Naive B cell (primary cell): Measurements from ENCODE around the gene LTBP3. TPM values are rescaled to one million over a fixed set of nuclear protein-coding genes. Genes with fewer than 3 reads are reported as not detected.
A peak's percentile ranks its signal among the peaks of the same experiment; 100 is the strongest.

Experiments
- ATAC-seq, 2 donors: fragments of 150-1000 bp; cut with Tn5 transposase; 2 replicates each; pipeline ENCODE4 v1.10.0; 2021; ENCODE audit warnings: low read depth in 2 of 2, mild to moderate bottlenecking in 2 of 2, moderate library complexity in 2 of 2
- DNase-seq: peaks from one replicate; pipeline ENCODE4 v3.0.0; 2022
- H3K27ac Mint-ChIP-seq, 6 donors: one replicate each; pipeline ENCODE4 v1.8.0; 2020 to 2022; ENCODE audit warnings: mild to moderate bottlenecking in 6 of 6, mixed read lengths in 6 of 6, moderate library complexity in 5 of 6, inconsistent platforms in 2 of 6
- H3K27me3 Mint-ChIP-seq, 3 donors: one replicate each; pipeline ENCODE4 v1.8.0; 2021 to 2022; ENCODE audit warnings: mixed read lengths in 3 of 3, mild to moderate bottlenecking in 1 of 3
- H3K36me3 Mint-ChIP-seq, 2 donors: one replicate each; pipeline ENCODE4 v1.8.0; 2020 to 2022; ENCODE audit warnings: mixed read lengths in 2 of 2, inconsistent platforms in 1 of 2, mild to moderate bottlenecking in 1 of 2
- H3K4me1 Mint-ChIP-seq, 3 donors: one replicate each; pipeline ENCODE4 v1.8.0; 2020 to 2022; ENCODE audit warnings: mixed read lengths in 3 of 3, inconsistent platforms in 1 of 3, mild to moderate bottlenecking in 1 of 3, moderate library complexity in 1 of 3
- H3K4me3 Mint-ChIP-seq, 8 donors: one replicate each; pipeline ENCODE4 v1.8.0; 2020 to 2022; ENCODE audit warnings: mild to moderate bottlenecking in 8 of 8, mixed read lengths in 8 of 8, moderate library complexity in 8 of 8, inconsistent platforms in 2 of 8
- H3K9me3 Mint-ChIP-seq, 7 donors: one replicate each; pipeline ENCODE4 v1.8.0; 2020 to 2022; ENCODE audit warnings: mixed read lengths in 7 of 7, mild to moderate bottlenecking in 5 of 7, inconsistent platforms in 2 of 7, moderate library complexity in 1 of 7
- polyA plus RNA-seq, 6 donors: library from polyadenylated mRNA; unstranded; fragments of 300-500 nt; fragmentation: Illumina TruSeq; gene quantifications; one replicate each; pipeline ENCODE4 v1.2.3, GENCODE V29; 2021; ENCODE audit warnings: low read depth in 6 of 6

LTBP3 gene
- polyA plus RNA-seq, 6 donors from 2014 or later: 12.5 to 40.5 (median 23.0) TPM

- ATAC-seq: peak; percentile 84 to 85
- Mint-ChIP-seq H3K27me3 (no peaks in the 10 kb centered on the region), H3K27ac (peak overlapping the region; percentile 52 to 93 (median 84)), H3K9me3 (peaks cover 0 to 1% (median 0%) of the 10 kb centered on the region in 7 donors), H3K4me1 (peaks cover 57 to 63% (median 62%) of the 10 kb centered on the region in 3 donors), H3K36me3 (no peaks in the 10 kb centered on the region), H3K4me3 (peak overlapping the region; percentile 2 to 80 (median 62))
- DNase-seq: peak; percentile 81
Observed at GRCh38 chr11:65551572-65552387, 6.4 kb downstream of the LTBP3 start.

GRCh38 chr11:65549096-65549495 lies 9.1 kb downstream of the LTBP3 start:
- Mint-ChIP-seq H3K27me3 (no peaks in the 10 kb centered on the region), H3K4me3 (peak overlapping the region in 6 of 8 donors; percentile 8 to 86 (median 74)), H3K9me3 (peaks cover 0 to 1% (median 0%) of the 10 kb centered on the region in 7 donors)

GRCh38 chr11:65548395-65548794 lies 9.8 kb downstream of the LTBP3 start:
- Mint-ChIP-seq H3K4me1 (peaks cover 69 to 71% (median 70%) of the 10 kb centered on the region in 3 donors), H3K4me3 (peak overlapping the region; percentile 30 to 86 (median 71)), H3K27ac (peak overlapping the region in 4 of 6 donors; percentile 60 to 97 (median 90)), H3K9me3 (peaks cover 0 to 1% (median 0%) of the 10 kb centered on the region in 7 donors), H3K27me3 (no peaks in the 10 kb centered on the region), H3K36me3 (no peaks in the 10 kb centered on the region)
- no peak for ATAC-seq
- no peak for DNase-seq

More at GRCh38 chr11:65549096-65549495, 9.1 kb downstream of the LTBP3 start:
- no peaks in the 10 kb centered on the region for H3K36me3 Mint-ChIP-seq
- ATAC-seq (no peak), DNase-seq (no peak)
- peak overlapping the region in 3 of 6 donors; percentile 33 to 97 (median 82) for H3K27ac Mint-ChIP-seq
- H3K4me1 Mint-ChIP-seq: peaks cover 63 to 66% (median 65%) of the 10 kb centered on the region in 3 donors

GRCh38 chr11:65547446-65548125 lies 10.6 kb downstream of the LTBP3 start:
- DNase-seq (no peak), ATAC-seq (no peak)
- H3K4me3 Mint-ChIP-seq: peak overlapping the region in 7 of 8 donors; percentile 51 to 93 (median 82)
- peak overlapping the region in 4 of 6 donors; percentile 54 to 99 (median 92) for H3K27ac Mint-ChIP-seq
- H3K9me3 Mint-ChIP-seq: peaks cover 0 to 1% (median 0%) of the 10 kb centered on the region in 7 donors
- H3K36me3 Mint-ChIP-seq: no peaks in the 10 kb centered on the region
- peaks cover 67 to 76% (median 70%) of the 10 kb centered on the region in 3 donors for H3K4me1 Mint-ChIP-seq
- H3K27me3 Mint-ChIP-seq: no peaks in the 10 kb centered on the region

- H3K4me3 Mint-ChIP-seq: peak overlapping the region; percentile 57 to 93 (median 84)
- no peaks in the 10 kb centered on the region for H3K27me3 Mint-ChIP-seq
- no peaks in the 10 kb centered on the region for H3K36me3 Mint-ChIP-seq
- ATAC-seq (peak; percentile 87 to 92), DNase-seq (peak; percentile 99)
- peak overlapping the region; percentile 97 to 99 (median 98) for H3K27ac Mint-ChIP-seq
- H3K4me1 Mint-ChIP-seq: peaks cover 62 to 76% (median 69%) of the 10 kb centered on the region in 3 donors
- H3K9me3 Mint-ChIP-seq: no peaks in the 10 kb centered on the region
Observed at GRCh38 chr11:65546217-65546958, 11.8 kb downstream of the LTBP3 start.

- no peak for DNase-seq
- Mint-ChIP-seq H3K4me3 (peak overlapping the region; percentile 57 to 93 (median 82)), H3K27me3 (no peaks in the 10 kb centered on the region), H3K4me1 (peaks cover 62 to 77% (median 69%) of the 10 kb centered on the region in 3 donors), H3K27ac (peak overlapping the region; percentile 97 to 99 (median 98)), H3K9me3 (no peaks in the 10 kb centered on the region), H3K36me3 (no peaks in the 10 kb centered on the region)
- peak in 1 of 2 donors; percentile 0 for ATAC-seq
Observed at GRCh38 chr11:65545853-65546216, 12.3 kb downstream of the LTBP3 start.

GRCh38 chr11:65542738-65543390 lies 15.3 kb downstream of the LTBP3 start:
- Mint-ChIP-seq H3K27ac (peak overlapping the region; percentile 46 to 98 (median 87)), H3K9me3 (no peaks in the 10 kb centered on the region), H3K4me3 (peak overlapping the region in 3 of 8 donors; percentile 46 to 92 (median 70)), H3K36me3 (no peaks in the 10 kb centered on the region), H3K4me1 (peaks cover 48 to 61% (median 58%) of the 10 kb centered on the region in 3 donors), H3K27me3 (no peaks in the 10 kb centered on the region)
- DNase-seq: no peak
- ATAC-seq: no peak

- no peak for DNase-seq
- Mint-ChIP-seq H3K27ac (peak overlapping the region; percentile 91 to 99 (median 96)), H3K4me3 (peak overlapping the region; percentile 79 to 95 (median 90)), H3K36me3 (no peaks in the 10 kb centered on the region), H3K27me3 (no peaks in the 10 kb centered on the region), H3K9me3 (no peaks in the 10 kb centered on the region), H3K4me1 (peaks cover 42 to 53% (median 53%) of the 10 kb centered on the region in 3 donors)
- no peak for ATAC-seq
Observed at GRCh38 chr11:65541093-65541982, 16.8 kb downstream of the LTBP3 start.

- Mint-ChIP-seq H3K27ac (peak overlapping the region; percentile 91 to 99 (median 94)), H3K36me3 (no peaks in the 10 kb centered on the region), H3K9me3 (no peaks in the 10 kb centered on the region), H3K4me3 (peak overlapping the region; percentile 79 to 95 (median 90)), H3K4me1 (peaks cover 34 to 47% (median 45%) of the 10 kb centered on the region in 3 donors), H3K27me3 (no peaks in the 10 kb centered on the region)
- DNase-seq (peak; percentile 91), ATAC-seq (peak; percentile 72 to 79)
Observed at GRCh38 chr11:65540290-65541092, 17.7 kb downstream of the LTBP3 start.

GRCh38 chr11:65539744-65540289 lies 18.3 kb downstream of the LTBP3 start:
- no peaks in the 10 kb centered on the region for H3K27me3 Mint-ChIP-seq
- no peaks in the 10 kb centered on the region for H3K36me3 Mint-ChIP-seq
- ATAC-seq (peak; percentile 71 to 74), DNase-seq (no peak)
- no peaks in the 10 kb centered on the region for H3K9me3 Mint-ChIP-seq
- H3K4me1 Mint-ChIP-seq: peaks cover 27 to 40% (median 39%) of the 10 kb centered on the region in 3 donors
- H3K27ac Mint-ChIP-seq: peak overlapping the region; percentile 66 to 99 (median 94)
- peak overlapping the region; percentile 79 to 95 (median 90) for H3K4me3 Mint-ChIP-seq
